SK-N-MC (cell line): ENCODE data around the gene C12orf57.

ENCODE experiments used
- EZH2 ChIP-seq: fragments of 200-600 bp; sonication (generic); IDR thresholded peaks from one replicate; pipeline ENCODE4 v1.6.1; 2017; ENCODE audit warnings: antibody characterized with exemption
- POLR2AphosphoS5 ChIP-seq: IDR thresholded peaks from 2 replicates; pipeline ENCODE4 v1.6.1; 2012; ENCODE audit warnings: mild to moderate bottlenecking, low read depth, low read length, borderline replicate concordance

DNA sequence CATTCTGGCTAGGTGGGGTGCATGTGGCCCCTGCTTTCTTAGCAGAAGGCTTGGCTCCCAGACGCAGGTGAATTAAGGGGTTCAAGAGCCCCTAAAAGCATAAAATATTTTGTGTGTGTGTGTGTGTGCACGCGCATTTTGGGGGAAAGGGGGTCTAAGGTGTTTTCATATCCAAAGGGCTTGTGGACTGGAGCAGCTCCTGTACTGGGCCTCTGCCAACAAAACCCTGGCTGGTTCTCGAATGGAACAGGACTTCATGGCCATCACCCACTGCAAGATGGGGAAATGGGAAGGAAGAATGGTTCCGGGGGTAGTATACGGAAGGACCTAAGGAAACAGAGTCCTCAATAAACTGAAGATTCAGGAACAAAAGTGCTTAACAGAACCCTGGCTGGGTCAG is 20.0 kb upstream of the C12orf57 start:
- TF ChIP-seq EZH2 (no peak), POLR2AphosphoS5 (no peak)
